GM21529 (cell line): ENCODE data around the gene CDCP1.

Experiments used
- ATAC-seq: cut with Tn5 transposase; IDR thresholded peaks from one replicate; pipeline ENCODE4 v1.9.1; 2021; ENCODE audit not compliant: unreplicated experiment

The CDCP1 gene

GRCh38 chr3:45145681-45146614 is at the start of gene CDCP1:
Gene CDCP1 (minus strand): TSS chr3:45146378. CDS start chr3:45146287, 91 bp downstream.
- ATAC-seq = no peak

GRCh38 chr3:45194791-45195190 is 48.6 kb upstream of the CDCP1 start:
- ATAC-seq = no peak

GRCh38 chr3:45191924-45192417 is 45.8 kb upstream of the CDCP1 start:
- ATAC-seq = no peak

GRCh38 chr3:45191424-45191823 is 45.2 kb upstream of the CDCP1 start:
- no peak for ATAC-seq

- ATAC-seq = no peak
Measured at GRCh38 chr3:45188719-45189659, 42.8 kb upstream of the CDCP1 start.

- no peak for ATAC-seq
Measured at GRCh38 chr3:45187694-45188141, 41.5 kb upstream of the CDCP1 start.

GRCh38 chr3:45186871-45187270 is 40.7 kb upstream of the CDCP1 start:
- no peak for ATAC-seq

GRCh38 chr3:45185461-45185860 is 39.3 kb upstream of the CDCP1 start:
- ATAC-seq = no peak

GRCh38 chr3:45185052-45185451 is 38.9 kb upstream of the CDCP1 start:
- ATAC-seq = no peak

- no peak for ATAC-seq
Measured at GRCh38 chr3:45183872-45184262, 37.7 kb upstream of the CDCP1 start.

- ATAC-seq = no peak
Measured at GRCh38 chr3:45182915-45183871, 37.0 kb upstream of the CDCP1 start.

- no peak for ATAC-seq
Measured at GRCh38 chr3:45181496-45181895, 35.3 kb upstream of the CDCP1 start.

- no peak for ATAC-seq
Measured at GRCh38 chr3:45180899-45181298, 34.7 kb upstream of the CDCP1 start.

- ATAC-seq = no peak
Measured at GRCh38 chr3:45180051-45180450, 33.9 kb upstream of the CDCP1 start.

- ATAC-seq = no peak
Measured at GRCh38 chr3:45179163-45179562, 33.0 kb upstream of the CDCP1 start.

- no peak for ATAC-seq
Measured at GRCh38 chr3:45178183-45179023, 32.2 kb upstream of the CDCP1 start.

GRCh38 chr3:45176912-45177311 is 30.7 kb upstream of the CDCP1 start:
- no peak for ATAC-seq

GRCh38 chr3:45174234-45174633 is 28.1 kb upstream of the CDCP1 start:
- ATAC-seq = no peak

GRCh38 chr3:45173776-45174175 is 27.6 kb upstream of the CDCP1 start:
- ATAC-seq = no peak
